Retina (tissue), 1 donor: ENCODE data around the gene HCRTR2.
"Not testable (repeated sequence)": the region's sequence is repeated elsewhere in the genome, so short reads cannot be mapped to it uniquely, and the experiment has no call there.

ENCODE experiments used
- DNase-seq: peaks from one replicate; pipeline ENCODE4 v3.0.0-alpha.2; 2016

Gene HCRTR2

DNA sequence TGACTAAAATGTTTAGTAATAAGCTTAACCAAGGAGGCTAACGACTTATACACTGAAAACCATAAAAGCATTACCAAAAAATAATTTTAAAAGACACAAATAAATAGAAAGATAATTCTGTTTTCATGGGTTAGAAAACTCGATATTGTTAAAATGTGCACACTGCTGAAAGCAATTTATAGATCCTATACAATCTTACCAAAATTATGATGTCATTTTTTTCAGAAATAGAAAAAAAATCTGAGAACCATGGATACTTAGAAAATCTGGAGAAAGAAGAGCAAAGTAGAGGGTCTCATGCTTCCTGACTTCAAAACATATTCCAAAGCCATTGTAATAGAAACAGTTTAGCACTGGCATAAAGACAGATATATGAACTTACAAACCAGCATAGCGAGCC is 46.6 kb downstream of the HCRTR2 start:
- no peak for DNase-seq

DNA sequence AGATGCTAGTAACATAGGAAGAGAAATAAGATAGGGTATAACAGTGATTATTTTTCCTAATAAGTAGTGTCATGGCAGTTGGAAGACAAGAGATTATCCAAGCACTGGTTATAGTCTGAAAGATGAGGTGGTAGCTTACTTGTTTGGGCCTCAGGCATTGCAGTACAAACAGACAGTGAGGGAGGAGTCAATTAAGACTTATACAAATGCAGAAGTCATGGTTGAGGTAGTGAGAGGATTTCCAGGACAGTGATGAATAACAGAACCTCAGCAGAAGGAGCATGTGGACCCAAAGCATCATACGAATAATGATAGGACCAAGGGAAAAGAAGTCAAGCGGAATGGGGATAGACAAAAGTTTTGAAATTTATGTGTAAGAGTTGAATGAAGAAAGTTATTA is 53.5 kb downstream of the HCRTR2 start:
- no peak for DNase-seq

DNA sequence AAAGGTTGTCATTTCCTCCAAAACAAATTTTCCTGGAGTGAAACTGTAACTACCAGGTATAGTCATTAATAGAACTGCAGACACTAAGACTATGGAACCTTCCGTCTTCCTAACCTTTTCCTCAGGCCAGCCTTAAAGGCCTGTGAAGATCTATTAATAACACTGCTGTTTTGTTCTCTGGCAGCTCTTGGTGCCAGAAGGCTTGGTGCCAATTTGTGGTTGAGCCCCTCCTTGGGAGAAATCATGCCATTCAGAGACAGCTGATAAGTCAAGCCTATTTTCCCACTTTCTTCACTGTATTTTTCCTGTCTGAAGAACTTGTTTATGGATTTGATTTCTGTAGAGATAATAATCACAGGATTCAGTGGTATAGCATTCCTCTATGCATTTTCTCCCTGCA is 64.8 kb downstream of the HCRTR2 start:
- no peak for DNase-seq

DNA sequence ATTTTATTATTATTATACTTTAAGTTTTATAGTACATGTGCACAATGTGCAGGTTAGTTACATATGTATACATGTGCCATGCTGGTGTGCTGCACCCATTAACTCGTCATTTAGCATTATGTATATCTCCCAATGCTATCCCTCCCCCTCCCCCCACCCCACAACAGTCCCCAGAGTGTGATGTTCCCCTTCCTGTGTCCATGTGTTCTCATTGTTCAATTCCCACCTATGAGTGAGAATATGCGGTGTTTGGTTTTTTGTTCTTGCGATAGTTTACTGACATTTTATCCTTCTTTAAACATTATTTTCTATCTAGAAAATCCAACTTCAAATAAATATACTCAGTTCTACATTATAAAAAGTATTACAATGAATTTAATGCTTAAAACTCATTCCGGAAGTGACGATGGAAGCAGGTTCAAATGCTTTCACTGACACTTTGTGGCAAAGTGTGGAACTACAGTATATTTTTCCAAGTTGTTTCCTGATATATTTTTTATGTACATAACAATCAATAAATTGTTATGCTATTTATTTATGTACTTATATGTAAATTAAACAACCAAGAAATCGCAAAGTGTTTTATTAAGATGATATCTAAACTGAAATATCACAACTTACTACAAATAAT is 66.8 kb downstream of the HCRTR2 start:
- not testable (repeated sequence) for DNase-seq

DNA sequence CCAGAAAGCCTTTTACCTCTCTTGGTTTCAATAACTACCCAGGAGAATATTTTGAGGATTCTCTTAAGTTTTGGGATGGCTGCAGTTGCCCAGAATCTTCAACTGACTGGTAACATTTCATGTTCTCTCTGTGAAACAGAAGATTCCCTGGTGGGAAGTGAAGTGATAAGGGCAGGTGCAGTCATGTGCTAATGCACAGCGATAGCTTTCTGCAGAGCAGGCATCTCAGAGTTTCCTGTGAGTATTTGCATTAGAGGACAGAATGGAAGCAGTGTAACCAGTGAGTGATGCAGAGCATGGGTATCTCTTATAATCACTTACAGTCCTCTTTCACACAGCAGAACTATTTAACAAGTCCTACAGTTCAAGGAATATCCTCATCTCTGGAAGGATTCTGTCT is 76.1 kb downstream of the HCRTR2 start:
- DNase-seq, result peak; percentile 9

DNA sequence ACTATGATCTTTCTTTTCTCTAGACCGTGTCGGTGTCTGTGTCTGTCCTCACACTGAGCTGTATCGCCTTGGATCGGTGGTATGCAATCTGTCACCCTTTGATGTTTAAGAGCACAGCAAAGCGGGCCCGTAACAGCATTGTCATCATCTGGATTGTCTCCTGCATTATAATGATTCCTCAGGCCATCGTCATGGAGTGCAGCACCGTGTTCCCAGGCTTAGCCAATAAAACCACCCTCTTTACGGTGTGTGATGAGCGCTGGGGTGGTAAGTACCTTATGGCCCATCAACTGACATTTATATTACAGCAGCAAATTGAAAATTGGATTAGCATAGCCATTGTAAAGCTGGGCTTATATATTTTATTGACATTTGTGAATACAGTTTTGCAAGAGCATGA is 80.8 kb downstream of the HCRTR2 start:
- DNase-seq, result no peak

DNA sequence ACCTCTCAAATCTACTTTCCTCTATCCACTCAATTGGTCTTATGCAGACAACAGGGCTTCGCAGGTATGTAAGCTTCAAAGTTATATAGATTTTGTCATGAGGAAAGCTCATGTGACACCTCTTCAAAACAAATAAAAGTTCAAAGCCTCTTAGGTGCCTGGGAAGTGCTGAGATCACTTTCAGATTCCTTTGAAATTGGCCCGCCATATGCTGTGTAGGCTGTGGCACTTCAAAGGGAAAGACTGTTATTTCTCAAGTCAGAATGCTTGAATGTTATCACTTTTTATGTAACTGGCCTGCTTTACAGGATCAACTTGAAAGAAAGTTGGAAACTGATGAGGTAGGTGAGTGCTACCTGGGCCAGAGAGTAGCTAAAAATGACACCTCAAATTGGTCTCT is 85.9 kb downstream of the HCRTR2 start:
- DNase-seq, result no peak

DNA sequence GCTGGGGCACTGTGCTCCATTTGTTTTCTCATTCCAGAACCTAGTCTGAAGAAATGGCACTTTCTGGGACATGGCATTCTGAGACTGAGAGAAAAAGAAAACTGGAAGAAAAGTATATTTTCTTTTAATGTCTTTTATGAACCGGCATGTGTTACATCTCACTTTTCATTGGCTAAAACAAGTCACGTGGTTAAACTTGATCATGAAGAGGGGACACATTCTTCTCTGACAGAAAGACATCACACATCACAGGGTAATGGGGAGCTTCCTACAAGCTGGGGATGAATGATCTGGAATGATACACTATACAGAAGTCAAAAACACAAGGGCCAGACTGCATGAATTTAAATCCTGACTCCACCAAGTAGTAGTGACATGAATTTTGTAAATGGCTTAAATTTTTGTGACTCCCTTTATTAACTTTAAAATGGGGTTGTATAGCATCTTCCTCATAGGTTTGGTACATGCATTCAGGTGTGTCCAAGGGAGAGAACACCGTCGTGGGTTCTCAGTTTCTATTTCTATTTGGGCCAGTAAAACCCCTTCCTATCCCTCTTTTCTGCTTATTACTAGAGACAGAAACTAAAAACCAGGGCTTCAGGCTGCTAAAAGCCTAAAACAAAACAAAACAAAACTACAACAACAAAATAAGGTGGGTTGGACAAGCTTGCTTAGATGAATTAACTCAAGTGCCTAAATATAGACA is 91.2 kb downstream of the HCRTR2 start:
- DNase-seq, result no peak

DNA sequence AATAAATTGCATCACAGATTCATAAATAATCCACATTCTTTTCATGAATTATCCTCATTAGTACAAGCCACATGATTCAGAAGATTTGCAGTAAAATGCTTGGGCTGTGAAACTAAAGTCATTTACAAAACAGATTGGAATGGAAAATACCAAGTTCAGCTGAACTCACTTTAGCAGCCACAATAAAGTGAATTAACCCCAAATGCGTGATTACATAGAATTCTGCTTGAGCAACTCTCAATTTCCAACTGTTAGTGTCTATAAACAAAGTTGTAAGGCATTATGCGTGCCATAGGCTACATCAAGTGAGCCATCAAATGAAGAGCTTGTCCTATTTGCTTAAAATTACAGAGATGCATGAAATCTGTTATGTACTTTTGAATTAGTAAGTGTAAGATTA is 92.6 kb downstream of the HCRTR2 start:
- DNase-seq, result no peak

DNA sequence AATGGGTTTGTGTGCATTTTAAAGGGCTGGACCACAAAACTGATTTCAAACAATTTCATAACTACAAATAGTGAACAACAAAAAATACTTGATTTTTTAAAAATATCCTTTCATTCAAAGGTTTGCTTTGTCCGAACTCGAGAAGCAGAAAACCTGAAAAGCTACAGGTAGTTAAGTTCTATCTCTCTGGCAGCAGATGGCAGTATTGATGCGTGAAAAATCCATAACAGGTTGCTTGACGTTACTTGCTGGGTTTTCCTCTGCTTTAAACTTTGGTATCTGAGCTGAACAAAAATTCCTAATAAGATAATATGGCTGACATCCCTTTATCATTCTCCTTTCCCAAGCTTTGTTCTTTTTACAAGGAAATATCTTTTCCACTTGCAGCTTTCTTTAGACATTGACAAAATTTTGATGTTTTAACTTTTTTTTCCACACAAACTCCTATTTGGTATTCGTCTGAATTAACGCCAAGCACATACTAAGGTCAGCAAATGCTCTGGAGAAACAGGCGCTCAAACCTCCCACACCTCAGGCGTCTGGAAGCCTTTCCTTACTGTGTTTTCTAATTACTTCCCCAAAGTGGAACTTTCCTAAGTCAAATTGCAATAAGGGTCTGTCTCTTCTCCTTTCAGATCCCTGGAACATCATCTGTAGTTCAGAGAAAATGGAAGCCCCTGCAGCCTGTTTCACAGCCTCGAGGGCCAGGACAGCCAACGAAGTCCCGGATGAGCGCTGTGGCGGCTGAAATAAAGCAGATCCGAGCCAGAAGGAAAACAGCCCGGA is 102.6 kb downstream of the HCRTR2 start:
- peak; percentile 31 for DNase-seq

DNA sequence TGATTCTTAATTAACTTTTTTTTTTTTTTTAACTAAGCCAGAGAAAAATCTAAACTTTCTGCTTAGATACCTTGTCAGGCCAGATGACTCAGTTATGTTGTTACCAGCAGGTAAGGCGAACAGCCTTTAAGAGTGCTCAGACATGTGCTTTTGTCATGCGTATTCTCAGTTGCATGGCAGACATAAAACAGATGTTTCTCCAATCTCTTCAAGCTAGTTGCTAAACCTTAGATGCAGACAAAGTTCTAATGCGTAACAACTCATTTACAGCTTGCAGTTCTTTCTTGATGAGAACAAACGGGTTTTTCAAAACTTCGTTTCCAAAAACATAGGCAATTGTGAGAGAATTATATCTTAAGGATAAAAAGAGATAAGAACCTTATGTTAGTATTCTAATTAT is 103.3 kb downstream of the HCRTR2 start:
- no peak for DNase-seq

DNA sequence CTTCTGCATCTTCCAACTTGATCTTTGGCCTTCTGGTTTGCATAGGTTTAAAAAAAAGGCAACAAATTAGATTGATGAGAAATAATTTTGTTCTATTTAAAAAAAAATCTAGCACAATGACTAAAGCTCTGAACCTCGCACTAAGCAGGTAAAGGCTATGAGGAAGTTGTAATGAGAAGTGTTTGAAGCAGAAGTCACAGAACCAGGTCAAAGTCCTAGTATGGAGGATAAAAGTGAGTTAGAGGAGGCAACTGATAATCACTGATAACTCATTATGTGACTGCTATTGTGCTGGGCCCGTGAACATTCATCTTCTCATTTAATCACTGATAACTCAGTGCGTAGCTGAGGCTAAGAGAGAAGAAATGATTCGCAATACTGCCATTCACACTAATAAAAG is 106.9 kb downstream of the HCRTR2 start:
- DNase-seq, result no peak

DNA sequence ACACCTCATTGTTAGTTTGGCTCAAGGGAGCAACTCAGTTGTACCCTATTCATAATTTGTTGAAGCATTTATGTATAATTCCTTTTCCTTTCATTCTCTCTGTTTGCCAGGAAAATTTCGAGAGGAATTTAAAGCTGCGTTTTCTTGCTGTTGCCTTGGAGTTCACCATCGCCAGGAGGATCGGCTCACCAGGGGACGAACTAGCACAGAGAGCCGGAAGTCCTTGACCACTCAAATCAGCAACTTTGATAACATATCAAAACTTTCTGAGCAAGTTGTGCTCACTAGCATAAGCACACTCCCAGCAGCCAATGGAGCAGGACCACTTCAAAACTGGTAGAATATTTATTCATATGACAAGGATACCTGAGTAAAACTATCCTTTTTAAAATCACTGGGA is 107.8 kb downstream of the HCRTR2 start:
- DNase-seq, result no peak

DNA sequence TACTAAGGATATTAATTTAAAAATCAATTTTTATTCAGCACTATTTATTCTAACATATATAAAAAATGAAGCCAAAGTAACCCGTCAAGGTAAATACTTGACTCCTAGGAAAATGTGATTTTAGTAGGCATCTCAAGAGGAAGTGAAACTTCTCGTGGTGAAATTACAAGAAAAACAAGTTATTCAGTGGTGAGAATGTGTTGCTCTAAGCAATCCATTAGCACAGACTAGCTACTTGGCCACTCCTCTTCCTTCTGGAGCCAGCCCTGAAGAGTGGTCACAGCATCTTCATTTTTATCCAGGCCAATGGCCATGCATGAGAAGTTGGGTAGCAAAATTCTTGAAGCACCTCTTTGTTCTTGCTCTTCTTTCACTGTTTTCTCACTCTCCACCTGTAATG is 112.5 kb downstream of the HCRTR2 start:
- DNase-seq, result no peak

DNA sequence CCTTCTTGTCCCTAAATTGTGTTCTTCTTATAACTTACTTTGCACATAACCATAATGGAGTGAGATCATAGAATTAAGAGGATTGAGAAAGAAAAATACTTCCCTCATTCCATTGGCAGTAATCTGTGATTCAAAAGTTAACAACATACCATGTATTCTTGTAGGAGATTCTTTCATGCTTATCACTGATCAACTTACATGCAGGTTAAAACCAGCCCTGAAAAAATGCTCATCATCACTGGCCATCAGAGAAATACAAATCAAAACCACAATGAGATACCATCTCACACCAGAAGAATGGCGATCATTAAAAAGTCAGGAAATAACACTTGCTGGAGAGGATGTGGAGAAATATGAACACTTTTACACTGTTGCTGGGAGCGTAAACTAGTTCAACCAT is 116.4 kb downstream of the HCRTR2 start:
- no peak for DNase-seq

DNA sequence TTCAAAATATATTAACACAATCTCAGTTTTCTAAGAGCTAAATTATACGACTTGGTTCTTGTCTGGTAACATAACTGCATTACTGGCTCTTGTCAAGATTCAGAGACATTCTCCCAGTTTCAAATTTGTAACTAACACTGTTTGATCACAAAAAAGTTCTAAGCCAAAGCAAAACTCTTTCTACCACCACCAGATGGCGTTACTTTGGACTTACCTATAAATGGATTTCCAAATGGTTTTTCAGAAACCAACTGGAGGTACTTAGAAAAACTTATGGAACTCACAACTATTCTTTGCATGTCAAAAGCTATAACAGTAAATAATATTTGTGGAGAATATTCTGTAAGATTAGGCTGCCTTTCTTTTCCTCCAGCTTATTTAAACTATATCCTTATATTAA is 118.8 kb downstream of the HCRTR2 start:
- DNase-seq, result no peak

DNA sequence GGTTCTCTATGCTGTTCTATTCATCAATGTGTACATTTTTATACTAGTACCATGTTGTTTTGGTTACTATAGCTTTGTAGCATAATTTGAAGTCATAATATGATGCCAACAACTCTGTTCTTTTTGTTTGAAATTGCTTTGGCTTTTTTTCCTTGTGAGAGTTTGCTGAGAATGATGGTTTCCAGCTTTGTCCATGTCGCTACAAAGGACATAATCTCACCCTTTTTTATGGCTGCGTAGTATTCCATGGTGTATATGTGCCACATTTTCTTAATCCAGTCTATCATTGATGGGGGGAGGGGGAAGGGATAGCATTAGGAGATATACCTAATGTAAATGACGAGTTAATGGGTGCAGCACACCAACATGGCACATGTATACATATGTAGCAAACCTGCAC is 122.9 kb downstream of the HCRTR2 start:
- not testable (repeated sequence) for DNase-seq

DNA sequence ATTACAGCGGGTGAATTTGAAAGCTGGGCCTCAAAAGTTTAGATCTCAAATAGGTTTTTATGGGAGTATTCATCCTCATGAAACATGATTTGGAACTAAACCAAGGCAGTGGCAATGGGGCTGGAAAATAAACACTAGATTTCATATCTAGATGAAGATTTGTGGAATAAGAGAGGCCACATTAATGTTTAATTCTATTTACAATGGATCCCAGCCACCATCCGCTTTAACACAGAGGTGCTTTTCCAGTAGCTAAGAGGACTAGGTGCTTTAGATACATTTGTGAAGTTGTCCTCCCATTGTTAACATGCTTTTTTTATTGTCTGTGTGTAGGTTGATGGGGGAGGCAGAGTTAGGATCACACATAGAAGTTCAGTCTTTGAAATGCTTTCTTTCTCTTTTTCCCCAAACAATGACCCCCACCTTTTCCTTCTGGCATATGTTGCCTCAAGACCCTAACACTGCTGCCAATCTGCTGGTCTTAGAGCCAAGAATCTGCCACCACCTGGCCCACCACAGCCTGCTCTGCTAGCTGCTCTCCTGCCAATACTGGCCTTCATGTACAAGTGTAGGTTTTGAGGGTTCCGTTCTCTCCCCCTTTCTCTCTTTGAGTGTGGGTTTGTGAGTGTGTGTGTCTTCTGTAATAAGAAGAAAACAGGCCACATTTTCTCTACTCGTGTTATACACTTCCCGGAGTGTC is 125.1 kb downstream of the HCRTR2 start:
- DNase-seq, result no peak

DNA sequence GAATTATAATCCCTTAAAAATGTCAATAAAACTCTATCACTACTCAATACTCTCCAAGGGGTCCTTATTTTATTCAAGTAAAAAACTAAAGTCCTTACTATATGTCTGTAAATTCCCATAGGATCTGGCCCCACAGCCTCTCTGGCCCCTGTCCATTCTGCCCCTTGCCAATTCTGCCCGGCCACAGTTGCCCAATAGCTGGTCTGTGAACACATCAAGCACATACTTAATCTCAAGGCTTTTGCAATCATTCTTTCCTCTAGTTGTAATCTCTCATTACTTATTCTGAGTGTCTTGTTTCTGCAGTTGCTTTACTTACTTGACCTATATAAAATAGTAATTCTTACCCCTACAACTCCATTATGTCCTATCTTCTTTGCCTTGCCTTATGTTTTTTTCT is 130.4 kb downstream of the HCRTR2 start:
- no peak for DNase-seq

DNA sequence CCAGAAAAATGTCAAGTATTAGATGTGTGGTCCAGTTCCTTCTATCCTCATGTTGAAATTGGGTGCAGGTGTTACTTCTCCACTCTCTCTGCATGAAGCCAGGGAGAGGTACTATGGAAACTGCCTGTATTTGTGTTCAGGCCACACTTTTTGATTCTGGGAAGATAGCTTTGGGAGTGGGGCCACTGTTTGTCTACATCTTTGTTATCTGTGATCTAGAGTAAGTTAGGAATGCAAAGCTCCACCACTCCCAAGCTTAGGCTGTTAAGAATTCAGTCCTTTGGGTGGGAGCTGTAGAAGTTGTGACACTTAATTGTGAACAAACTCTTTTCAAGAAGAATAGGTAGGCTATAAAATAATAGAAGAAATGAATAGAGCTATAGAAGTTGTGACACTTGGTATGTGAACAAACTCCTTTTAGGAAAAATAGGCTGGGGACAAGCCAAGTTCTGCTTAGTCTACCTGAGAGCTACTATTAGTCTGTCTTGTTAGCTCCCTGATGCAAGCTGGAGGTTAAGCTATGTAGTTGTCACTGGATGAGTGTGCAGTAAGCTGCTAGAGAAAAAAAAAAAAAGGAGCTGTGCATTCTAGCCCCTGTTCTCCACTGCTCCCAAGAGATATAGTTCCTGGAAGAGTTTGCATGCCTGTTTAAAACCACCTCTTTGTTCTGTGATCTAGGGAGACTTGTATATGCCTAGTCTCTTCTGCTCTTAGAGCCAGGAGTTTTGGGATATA is 145.8 kb downstream of the HCRTR2 start:
- DNase-seq, result no peak

DNA sequence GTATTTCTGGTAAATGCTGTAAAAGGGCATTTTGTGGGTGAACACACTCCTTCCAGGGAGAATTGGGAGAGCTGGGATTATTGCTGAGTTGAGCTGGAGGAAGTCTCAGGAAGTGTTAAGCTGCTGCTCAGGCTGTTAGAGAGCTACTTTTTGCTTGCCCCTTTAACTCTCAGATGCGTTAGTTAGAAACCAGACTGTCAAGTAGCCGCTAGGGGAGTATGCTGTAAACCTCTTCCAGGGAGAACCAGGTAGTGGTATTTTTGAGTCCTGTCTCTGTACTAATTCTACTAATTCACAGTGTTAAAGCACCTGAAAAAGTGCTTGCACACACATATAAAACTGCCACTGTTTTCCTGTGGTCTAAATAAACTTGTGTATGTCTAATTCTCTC is 146.4 kb downstream of the HCRTR2 start:
- DNase-seq, result no peak

DNA sequence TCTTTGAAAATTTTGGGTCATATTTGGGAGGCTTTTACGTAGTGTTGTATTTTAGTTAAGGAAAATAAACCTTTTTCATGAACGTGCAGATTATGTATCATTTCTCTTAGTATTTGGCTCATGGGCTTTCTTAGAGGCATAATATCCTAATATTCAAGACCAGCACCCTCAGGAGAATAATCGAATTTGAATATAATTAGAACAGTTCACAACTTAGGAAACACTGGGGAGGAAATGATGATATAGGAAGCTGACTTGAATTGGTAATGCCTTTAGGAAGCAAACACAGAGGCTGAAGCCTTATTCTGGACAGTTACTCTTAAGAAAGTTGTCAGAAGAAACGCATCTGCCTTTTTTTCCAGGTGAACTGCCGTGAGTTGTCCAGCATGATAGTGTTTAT is 152.9 kb downstream of the HCRTR2 start, which contains the start of gene GFRAL:
Gene GFRAL, plus strand, starts transcription at position 301 of the 400 bp plus-strand sequence. Its CDS starts 86 bp downstream, at position 387.
- DNase-seq, result no peak
